Progenitor cell of endocrine pancreas (in vitro differentiated cells): ENCODE measurements around the gene ZNRF4. TPM values are rescaled to one million over a fixed set of nuclear protein-coding genes. Genes with fewer than 3 reads are reported as not detected.
"Not testable (repeated sequence)": the region's sequence is repeated elsewhere in the genome, so short reads cannot be mapped to it uniquely, and the experiment has no call there.

ENCODE experiments used
- DNase-seq: peaks from one replicate; pipeline ENCODE4 v3.0.0; 2021; ENCODE audit warnings: low spot score; ENCODE audit not compliant: unreplicated experiment
- H3K27ac Mint-ChIP-seq: 2 replicates; pipeline ENCODE4 v1.8.0; 2021; ENCODE audit warnings: mild to moderate bottlenecking, moderate library complexity, mixed read lengths
- H3K27me3 Mint-ChIP-seq: 2 replicates; pipeline ENCODE4 v1.8.0; 2021; ENCODE audit warnings: mixed read lengths
- H3K36me3 Mint-ChIP-seq: 2 replicates; pipeline ENCODE4 v1.8.0; 2022; ENCODE audit warnings: mixed read lengths; ENCODE audit not compliant: insufficient read depth
- H3K4me1 Mint-ChIP-seq: 2 replicates; pipeline ENCODE4 v1.8.0; 2021; ENCODE audit warnings: low read depth, mixed read lengths
- H3K4me3 Mint-ChIP-seq: 2 replicates; pipeline ENCODE4 v1.8.0; 2021; ENCODE audit warnings: low read depth, mild to moderate bottlenecking, moderate library complexity, mixed read lengths
- H3K9me3 Mint-ChIP-seq: 2 replicates; pipeline ENCODE4 v1.8.0; 2021; ENCODE audit warnings: low read depth, mixed read lengths
- long read RNA-seq: library from polyadenylated mRNA; unstranded; transcript quantifications from one replicate; pipeline ENCODE4 v2.0.0, GENCODE V29; 2020
- total RNA-seq: library from RNA; stranded (reverse); gene quantifications from 2 replicates; pipeline ENCODE4 v1.2.1, GENCODE V29; 2021
- TF ChIP-seq, protein P1 (sequence below): fragments of 200-600 bp; sonication (generic); IDR thresholded peaks from one replicate; pipeline ENCODE4 v1.5.0; 2021; ENCODE audit warnings: antibody characterized with exemption, mild to moderate bottlenecking; ENCODE audit not compliant: unreplicated experiment

The ZNRF4 gene, protein sequence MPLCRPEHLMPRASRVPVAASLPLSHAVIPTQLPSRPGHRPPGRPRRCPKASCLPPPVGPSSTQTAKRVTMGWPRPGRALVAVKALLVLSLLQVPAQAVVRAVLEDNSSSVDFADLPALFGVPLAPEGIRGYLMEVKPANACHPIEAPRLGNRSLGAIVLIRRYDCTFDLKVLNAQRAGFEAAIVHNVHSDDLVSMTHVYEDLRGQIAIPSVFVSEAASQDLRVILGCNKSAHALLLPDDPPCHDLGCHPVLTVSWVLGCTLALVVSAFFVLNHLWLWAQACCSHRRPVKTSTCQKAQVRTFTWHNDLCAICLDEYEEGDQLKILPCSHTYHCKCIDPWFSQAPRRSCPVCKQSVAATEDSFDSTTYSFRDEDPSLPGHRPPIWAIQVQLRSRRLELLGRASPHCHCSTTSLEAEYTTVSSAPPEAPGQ
- total RNA-seq, result not detected in 2 replicates
- long read RNA-seq, result 0 reads

DNA sequence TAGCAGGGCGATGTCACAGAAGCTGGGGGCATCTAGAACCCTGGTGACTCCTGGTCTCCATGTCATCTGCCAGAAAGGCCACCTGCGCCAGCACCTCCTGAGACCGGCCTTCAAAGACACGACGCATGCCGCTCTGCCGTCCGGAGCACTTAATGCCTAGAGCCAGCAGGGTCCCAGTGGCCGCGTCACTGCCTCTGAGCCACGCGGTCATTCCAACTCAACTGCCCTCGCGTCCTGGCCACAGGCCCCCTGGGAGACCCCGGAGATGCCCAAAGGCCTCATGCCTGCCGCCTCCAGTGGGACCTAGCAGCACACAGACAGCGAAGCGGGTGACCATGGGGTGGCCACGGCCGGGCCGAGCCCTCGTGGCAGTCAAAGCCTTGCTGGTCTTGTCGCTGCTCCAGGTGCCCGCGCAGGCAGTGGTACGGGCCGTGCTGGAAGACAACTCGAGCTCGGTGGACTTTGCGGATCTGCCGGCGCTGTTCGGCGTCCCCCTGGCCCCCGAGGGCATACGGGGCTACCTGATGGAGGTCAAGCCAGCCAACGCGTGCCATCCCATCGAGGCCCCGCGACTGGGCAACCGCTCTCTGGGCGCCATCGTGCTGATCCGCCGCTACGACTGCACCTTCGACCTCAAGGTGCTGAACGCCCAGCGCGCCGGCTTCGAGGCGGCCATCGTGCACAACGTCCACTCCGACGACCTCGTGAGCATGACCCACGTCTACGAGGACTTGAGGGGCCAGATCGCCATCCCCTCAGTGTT, at the start of gene ZNRF4:
TSS of gene ZNRF4 (plus strand) at position 51 of the 763 bp plus-strand sequence. CDS start at position 126, 75 bp downstream.
- Mint-ChIP-seq H3K9me3 (no peaks in the 10 kb centered on the region), H3K4me1 (peaks cover 2% of the 10 kb centered on the region), H3K4me3 (no peak within 1 kb of the TSS), H3K36me3 (no peaks in the 10 kb centered on the region), H3K27ac (peak within 1 kb of the TSS; percentile 64), H3K27me3 (peaks cover 13% of the 10 kb centered on the region)
- TF ChIP-seq, protein P1, sequence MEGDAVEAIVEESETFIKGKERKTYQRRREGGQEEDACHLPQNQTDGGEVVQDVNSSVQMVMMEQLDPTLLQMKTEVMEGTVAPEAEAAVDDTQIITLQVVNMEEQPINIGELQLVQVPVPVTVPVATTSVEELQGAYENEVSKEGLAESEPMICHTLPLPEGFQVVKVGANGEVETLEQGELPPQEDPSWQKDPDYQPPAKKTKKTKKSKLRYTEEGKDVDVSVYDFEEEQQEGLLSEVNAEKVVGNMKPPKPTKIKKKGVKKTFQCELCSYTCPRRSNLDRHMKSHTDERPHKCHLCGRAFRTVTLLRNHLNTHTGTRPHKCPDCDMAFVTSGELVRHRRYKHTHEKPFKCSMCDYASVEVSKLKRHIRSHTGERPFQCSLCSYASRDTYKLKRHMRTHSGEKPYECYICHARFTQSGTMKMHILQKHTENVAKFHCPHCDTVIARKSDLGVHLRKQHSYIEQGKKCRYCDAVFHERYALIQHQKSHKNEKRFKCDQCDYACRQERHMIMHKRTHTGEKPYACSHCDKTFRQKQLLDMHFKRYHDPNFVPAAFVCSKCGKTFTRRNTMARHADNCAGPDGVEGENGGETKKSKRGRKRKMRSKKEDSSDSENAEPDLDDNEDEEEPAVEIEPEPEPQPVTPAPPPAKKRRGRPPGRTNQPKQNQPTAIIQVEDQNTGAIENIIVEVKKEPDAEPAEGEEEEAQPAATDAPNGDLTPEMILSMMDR, result no peak
- no peak for DNase-seq

DNA sequence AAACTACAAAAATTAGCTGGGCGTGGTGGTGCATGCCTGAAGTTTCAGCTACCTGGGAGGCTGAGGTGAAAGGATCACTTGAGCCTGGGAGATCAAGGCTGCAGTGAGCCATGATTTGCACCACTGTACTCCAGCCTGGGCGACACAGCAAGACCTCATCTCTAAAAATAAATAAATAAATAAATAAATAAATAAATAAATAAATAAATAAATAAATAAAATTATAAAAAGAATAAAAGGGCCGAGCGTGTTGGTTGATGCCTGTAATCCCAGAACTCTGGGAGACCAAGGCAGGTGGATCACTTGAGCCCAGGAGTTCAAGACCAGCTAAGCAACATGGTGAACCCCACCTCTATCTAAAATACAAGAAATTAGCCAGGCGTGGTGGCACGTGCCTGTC, 49.0 kb upstream of the ZNRF4 start:
- H3K36me3 Mint-ChIP-seq, H3K4me1 Mint-ChIP-seq, H3K9me3 Mint-ChIP-seq, DNase-seq, H3K27ac Mint-ChIP-seq, H3K4me3 Mint-ChIP-seq: not testable (repeated sequence)
- peaks cover 50% of the 10 kb centered on the region for H3K27me3 Mint-ChIP-seq

DNA sequence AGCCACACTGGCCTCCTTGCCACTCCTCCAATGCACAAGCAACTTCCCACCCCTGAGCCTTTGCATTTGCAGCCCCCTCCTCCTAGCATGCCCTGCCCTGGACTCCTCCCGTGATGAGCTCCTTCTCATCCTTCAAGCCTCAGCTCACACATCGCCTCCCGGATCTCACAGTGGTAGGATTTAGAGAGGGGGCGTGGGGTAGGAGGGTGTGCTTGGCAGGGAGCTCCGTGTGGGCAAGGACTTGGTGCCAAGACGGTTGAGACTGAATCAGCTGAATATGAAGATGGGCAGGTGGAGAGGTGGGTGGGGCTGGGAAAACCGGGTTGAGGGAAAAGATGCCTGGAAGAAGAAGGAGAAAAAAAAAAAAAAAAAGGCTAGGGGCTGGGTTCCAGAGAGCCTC, 48.4 kb upstream of the ZNRF4 start:
- no peaks in the 10 kb centered on the region for H3K4me1 Mint-ChIP-seq
- no peak for DNase-seq
- H3K27ac Mint-ChIP-seq, result no peak overlapping the region
- H3K9me3 Mint-ChIP-seq, result peaks cover 6% of the 10 kb centered on the region
- H3K4me3 Mint-ChIP-seq, result no peak overlapping the region
- TF ChIP-seq, protein P1, result no peak
- peaks cover 45% of the 10 kb centered on the region for H3K27me3 Mint-ChIP-seq
- no peaks in the 10 kb centered on the region for H3K36me3 Mint-ChIP-seq

DNA sequence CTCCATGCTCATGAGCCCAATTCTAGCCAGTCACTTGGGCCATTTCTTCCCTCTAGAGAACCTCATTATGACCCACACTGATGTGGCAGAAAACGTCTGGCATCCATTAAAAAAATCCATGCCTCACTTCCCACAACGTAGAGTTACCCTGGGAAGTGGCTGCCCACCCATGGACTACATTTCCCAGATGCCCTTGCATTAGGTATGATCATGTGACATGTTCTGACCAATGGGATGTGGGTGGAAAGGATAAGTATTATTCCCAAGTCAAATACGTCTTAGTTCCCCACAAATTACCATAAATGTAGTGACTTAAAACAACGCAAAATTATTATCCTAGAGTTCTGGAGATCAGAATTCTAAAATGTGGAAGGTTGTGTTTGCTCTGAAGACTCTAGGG, 47.9 kb upstream of the ZNRF4 start:
- H3K4me1 Mint-ChIP-seq, result no peaks in the 10 kb centered on the region
- H3K27ac Mint-ChIP-seq, result no peak overlapping the region
- peaks cover 44% of the 10 kb centered on the region for H3K27me3 Mint-ChIP-seq
- no peak for DNase-seq
- H3K9me3 Mint-ChIP-seq, result peaks cover 6% of the 10 kb centered on the region
- H3K36me3 Mint-ChIP-seq, result no peaks in the 10 kb centered on the region
- TF ChIP-seq, protein P1, result no peak
- H3K4me3 Mint-ChIP-seq, result no peak overlapping the region

DNA sequence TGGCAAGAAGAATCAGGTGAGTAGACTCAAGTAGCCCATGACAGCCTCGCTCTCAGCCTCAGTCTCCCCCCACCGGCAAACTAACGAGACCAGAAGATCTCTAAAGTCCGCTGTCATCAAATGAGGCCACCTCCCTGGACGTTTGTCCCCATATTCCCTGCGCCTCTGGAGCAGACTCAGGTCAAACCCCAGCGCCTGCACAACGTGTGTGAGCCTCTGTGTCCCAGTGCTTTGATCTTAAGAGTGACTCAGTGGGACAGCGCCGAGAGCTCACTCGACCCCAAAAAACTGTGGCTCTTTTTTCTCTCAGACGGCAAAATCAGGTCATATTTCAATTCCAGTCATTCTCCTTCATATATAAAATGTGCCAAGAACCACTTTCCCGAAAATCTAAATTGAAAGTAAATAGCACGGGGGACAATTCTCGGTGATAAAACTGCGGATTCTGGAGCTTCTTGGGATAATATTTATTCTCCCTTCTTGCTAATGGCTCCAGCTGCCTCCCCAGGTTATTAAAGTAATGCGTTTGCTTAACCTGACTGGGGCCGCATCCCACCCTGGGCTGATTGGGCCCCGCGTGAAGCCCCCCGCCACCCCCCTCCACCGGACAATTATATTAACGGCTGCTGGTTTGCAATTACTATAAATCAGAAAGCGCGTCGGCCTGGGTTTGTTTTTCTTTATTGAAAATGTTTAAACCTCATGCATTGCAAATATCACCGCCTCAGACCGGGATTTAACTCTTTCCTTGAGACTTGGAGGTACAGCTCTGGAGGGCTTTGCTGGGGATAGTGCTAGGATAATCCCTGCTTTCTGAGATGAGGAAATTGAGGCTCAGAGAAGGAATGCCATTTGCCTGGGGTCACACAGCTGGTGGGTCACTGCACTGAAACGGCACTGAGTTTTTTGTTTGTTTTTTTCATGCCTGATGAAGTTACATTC, 37.5 kb upstream of the ZNRF4 start:
- Mint-ChIP-seq H3K27me3 (peaks cover 43% of the 10 kb centered on the region), H3K27ac (no peak overlapping the region), H3K36me3 (peaks cover 1% of the 10 kb centered on the region), H3K4me1 (peaks cover 8% of the 10 kb centered on the region), H3K4me3 (no peak overlapping the region), H3K9me3 (peaks cover 3% of the 10 kb centered on the region)
- DNase-seq, result no peak
- TF ChIP-seq, protein P1, result no peak
